Camera-type eye (tissue), 1 donor: Measurements from ENCODE around the gene CPB1. TPM values are rescaled to one million over a fixed set of nuclear protein-coding genes. Genes with fewer than 3 reads are reported as not detected.

ENCODE experiments used
- total RNA-seq: library from RNA; depleted of rRNA; stranded (reverse); fragments of >200 nt; gene quantifications from one replicate; pipeline ENCODE4 v1.2.3, GENCODE V29; 2014

CPB1 gene
- total RNA-seq = 6.6 TPM

DNA sequence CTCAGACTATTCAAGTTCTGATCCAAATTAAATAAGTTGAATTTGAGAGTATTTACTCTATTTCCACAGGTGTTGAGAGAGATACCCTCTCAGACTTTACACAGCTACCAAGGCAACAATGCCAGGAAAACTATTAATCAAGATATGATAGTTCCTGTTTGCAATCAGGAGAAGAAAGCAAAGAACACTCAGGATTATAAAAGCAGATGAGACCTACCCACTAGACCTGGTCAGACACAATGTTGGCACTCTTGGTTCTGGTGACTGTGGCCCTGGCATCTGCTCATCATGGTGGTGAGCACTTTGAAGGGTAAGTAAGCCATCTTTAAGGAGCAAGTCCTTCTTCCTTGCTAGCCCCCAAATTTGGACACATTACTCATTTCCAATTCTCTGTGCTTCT lies at the start of gene CPB1:
Gene CPB1 (plus strand): TSS at position 227 of the 400 bp plus-strand sequence. CDS start 13 bp downstream, at position 240.

GRCh38 chr3:148865049-148865448 lies 37.4 kb downstream of the CPB1 start, which contains the start of gene CPA3:
TSS of gene CPA3 (plus strand) at chr3:148865296. CDS start at chr3:148865308, 12 bp downstream.

Other genes starting within 250 kb of the CPB1 start
- 3.5 TPM for gene AGTR1, start 129.9 kb upstream of the CPB1 start, total RNA-seq
- gene CPA3, start 37.5 kb downstream of the CPB1 start, total RNA-seq = 8.6 TPM
- gene GYG1, start 163.7 kb downstream of the CPB1 start, total RNA-seq = 19.4 TPM